ENCODE results near the gene RNF17.

RNF17 gene

GRCh38 chr13:24894277-24894971 lies 130.5 kb downstream of the RNF17 start:
- DNase-seq (ENCODE audit: low read depth, low spot score), result no peak

- DNase-seq (ENCODE audit: low read depth, low spot score), result no peak
Measured at GRCh38 chr13:24894972-24895300, 131.0 kb downstream of the RNF17 start.

GRCh38 chr13:24896061-24896460 lies 132.1 kb downstream of the RNF17 start:
- DNase-seq (ENCODE audit: low read depth, low spot score), result no peak

- no peak for DNase-seq (ENCODE audit: low read depth, low spot score)
Measured at GRCh38 chr13:24897293-24897692, 133.3 kb downstream of the RNF17 start.

- no peak for DNase-seq (ENCODE audit: low read depth, low spot score)
Measured at GRCh38 chr13:24899601-24900000, 135.6 kb downstream of the RNF17 start.

GRCh38 chr13:24900507-24900906 lies 136.5 kb downstream of the RNF17 start:
- DNase-seq (ENCODE audit: low read depth, low spot score), result no peak

GRCh38 chr13:24905242-24905641 lies 141.3 kb downstream of the RNF17 start:
- DNase-seq (ENCODE audit: low read depth, low spot score), result no peak

GRCh38 chr13:24906268-24906667 lies 142.3 kb downstream of the RNF17 start:
- no peak for DNase-seq (ENCODE audit: low read depth, low spot score)

- DNase-seq (ENCODE audit: low read depth, low spot score), result no peak
Measured at GRCh38 chr13:24910502-24911132, 146.6 kb downstream of the RNF17 start.

GRCh38 chr13:24911133-24911908 lies 147.4 kb downstream of the RNF17 start:
- DNase-seq (ENCODE audit: low read depth, low spot score), result no peak

GRCh38 chr13:24916464-24916863 lies 152.5 kb downstream of the RNF17 start:
- DNase-seq (ENCODE audit: low read depth, low spot score), result no peak

- no peak for DNase-seq (ENCODE audit: low read depth, low spot score)
Measured at GRCh38 chr13:24921003-24921402, 157.0 kb downstream of the RNF17 start.

- DNase-seq (ENCODE audit: low read depth, low spot score), result no peak
Measured at GRCh38 chr13:24921881-24922280, 157.9 kb downstream of the RNF17 start.

- no peak for DNase-seq (ENCODE audit: low read depth, low spot score)
Measured at GRCh38 chr13:24922387-24922744, 158.4 kb downstream of the RNF17 start.

GRCh38 chr13:24922745-24923591 lies 159.0 kb downstream of the RNF17 start:
- DNase-seq (ENCODE audit: low read depth, low spot score), result peak; percentile 95

- no peak for DNase-seq (ENCODE audit: low read depth, low spot score)
Measured at GRCh38 chr13:24925318-24926231, 161.6 kb downstream of the RNF17 start.

- no peak for DNase-seq (ENCODE audit: low read depth, low spot score)
Measured at GRCh38 chr13:24927810-24928404, 163.9 kb downstream of the RNF17 start.

- DNase-seq (ENCODE audit: low read depth, low spot score), result no peak
Measured at GRCh38 chr13:24929196-24929595, 165.2 kb downstream of the RNF17 start.
